ENCODE data around the gene SLC24A3. TPM values are rescaled to one million over a fixed set of nuclear protein-coding genes. Genes with fewer than 3 reads are reported as not detected.

The SLC24A3 gene
- polyA plus RNA-seq, 1 donor (not counting 4 experiments of a cell fraction or from before 2014, with no cell fraction given) = 0.17 TPM

DNA sequence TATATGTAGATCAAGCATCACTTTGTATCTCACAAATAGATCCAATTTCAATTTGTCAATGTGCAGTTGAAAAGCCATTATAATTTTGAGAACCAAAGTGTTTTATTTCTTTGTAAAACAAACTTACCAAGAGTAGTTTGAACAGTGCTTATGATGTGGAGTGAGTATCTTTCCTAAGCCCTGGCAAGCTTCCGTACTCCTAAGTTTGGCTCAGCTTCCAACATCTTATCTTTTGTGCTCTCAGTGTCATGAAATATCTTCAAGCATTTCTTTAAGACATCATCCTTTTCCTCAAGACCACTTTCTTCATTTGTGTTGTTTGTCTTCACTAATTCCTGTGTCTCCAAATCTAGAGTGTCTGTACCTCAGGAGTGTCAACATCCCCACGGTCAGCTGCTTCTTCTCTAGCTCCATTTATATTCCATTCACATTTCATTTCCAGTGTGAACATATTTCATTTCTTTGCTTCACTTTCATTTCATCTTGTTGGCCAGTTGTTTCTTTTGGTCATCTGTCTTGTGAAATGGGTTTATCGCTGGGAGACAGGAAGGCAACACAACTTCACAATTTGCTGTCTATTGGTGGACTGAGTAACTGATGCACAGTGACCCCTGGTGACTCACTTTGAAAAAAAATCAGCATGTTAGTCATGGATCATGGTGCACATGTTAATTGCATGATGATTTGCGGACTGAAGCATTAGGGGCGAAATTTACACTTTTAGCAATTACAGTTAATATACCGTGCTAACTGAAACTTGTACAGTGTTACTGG, 36.9 kb downstream of the SLC24A3 start:
- FAIRE-seq = no peak
- peaks cover 13% of the 10 kb centered on the region for H3K4me1 ChIP-seq (ENCODE audit: control insufficient read depth, extremely low read depth, insufficient read depth, low read length)
- TF ChIP-seq, protein P1, sequence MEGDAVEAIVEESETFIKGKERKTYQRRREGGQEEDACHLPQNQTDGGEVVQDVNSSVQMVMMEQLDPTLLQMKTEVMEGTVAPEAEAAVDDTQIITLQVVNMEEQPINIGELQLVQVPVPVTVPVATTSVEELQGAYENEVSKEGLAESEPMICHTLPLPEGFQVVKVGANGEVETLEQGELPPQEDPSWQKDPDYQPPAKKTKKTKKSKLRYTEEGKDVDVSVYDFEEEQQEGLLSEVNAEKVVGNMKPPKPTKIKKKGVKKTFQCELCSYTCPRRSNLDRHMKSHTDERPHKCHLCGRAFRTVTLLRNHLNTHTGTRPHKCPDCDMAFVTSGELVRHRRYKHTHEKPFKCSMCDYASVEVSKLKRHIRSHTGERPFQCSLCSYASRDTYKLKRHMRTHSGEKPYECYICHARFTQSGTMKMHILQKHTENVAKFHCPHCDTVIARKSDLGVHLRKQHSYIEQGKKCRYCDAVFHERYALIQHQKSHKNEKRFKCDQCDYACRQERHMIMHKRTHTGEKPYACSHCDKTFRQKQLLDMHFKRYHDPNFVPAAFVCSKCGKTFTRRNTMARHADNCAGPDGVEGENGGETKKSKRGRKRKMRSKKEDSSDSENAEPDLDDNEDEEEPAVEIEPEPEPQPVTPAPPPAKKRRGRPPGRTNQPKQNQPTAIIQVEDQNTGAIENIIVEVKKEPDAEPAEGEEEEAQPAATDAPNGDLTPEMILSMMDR (optimal IDR thresholded peaks at IDR 0.05 in 1 of 3, IDR thresholded peaks at IDR 0.05 in 1 of 3, conservative IDR thresholded peaks at IDR 0.05 in 1 of 3; ENCODE audit: extremely low read depth in 1 of 3, insufficient read depth in 2 of 3, low read length in 3 of 3) = peak in 1 of 3 experiments; percentile 25
- TF ChIP-seq EZH2 (IDR thresholded peaks at IDR 0.05; ENCODE audit: low read length) = no peak
- no peak overlapping the region for H3K4me2 ChIP-seq (ENCODE audit: control insufficient read depth, extremely low read depth, insufficient read depth, low read depth, low read length)
- H2AFZ ChIP-seq (ENCODE audit: control insufficient read depth, low read length) = no peak overlapping the region
- no peaks in the 10 kb centered on the region for H3K36me3 ChIP-seq (ENCODE audit: control insufficient read depth in 2 of 2, extremely low read depth in 1 of 2, insufficient read depth in 2 of 2, low read length in 2 of 2)
- no peaks in the 10 kb centered on the region for H3K79me2 ChIP-seq (ENCODE audit: control insufficient read depth, insufficient read depth, low read length)
- no peak overlapping the region for H3K9ac ChIP-seq (ENCODE audit: control insufficient read depth, extremely low read depth, insufficient read depth, low read length)
- dilution Hi-C loops (cut with MboI; ENCODE audit: extremely low pct_ligation_motif_present, low sequenced_read_pairs) = no loop called here
- no peak overlapping the region for H3K27ac ChIP-seq (ENCODE audit: control insufficient read depth, insufficient read depth, low read length)
- H3K4me3 ChIP-seq (ENCODE audit: control insufficient read depth in 2 of 3, extremely low read depth in 1 of 3, insufficient read depth in 2 of 3, low read depth in 1 of 3, low read length in 3 of 3) = no peak overlapping the region
- H4K20me1 ChIP-seq (ENCODE audit: control insufficient read depth, extremely low read depth, insufficient read depth, low read length) = no peaks in the 10 kb centered on the region
- no peak for DNase-seq (ENCODE audit: low read depth, low spot score)
- H3K9me3 ChIP-seq (ENCODE audit: control insufficient read depth, low read depth, low read length) = no peaks in the 10 kb centered on the region
- no peaks in the 10 kb centered on the region for H3K27me3 ChIP-seq (ENCODE audit: control insufficient read depth, extremely low read depth, insufficient read depth, low read length)
- no peaks in the 10 kb centered on the region for H3K9me1 ChIP-seq (ENCODE audit: control insufficient read depth, extremely low read depth, insufficient read depth, low read length)

DNA sequence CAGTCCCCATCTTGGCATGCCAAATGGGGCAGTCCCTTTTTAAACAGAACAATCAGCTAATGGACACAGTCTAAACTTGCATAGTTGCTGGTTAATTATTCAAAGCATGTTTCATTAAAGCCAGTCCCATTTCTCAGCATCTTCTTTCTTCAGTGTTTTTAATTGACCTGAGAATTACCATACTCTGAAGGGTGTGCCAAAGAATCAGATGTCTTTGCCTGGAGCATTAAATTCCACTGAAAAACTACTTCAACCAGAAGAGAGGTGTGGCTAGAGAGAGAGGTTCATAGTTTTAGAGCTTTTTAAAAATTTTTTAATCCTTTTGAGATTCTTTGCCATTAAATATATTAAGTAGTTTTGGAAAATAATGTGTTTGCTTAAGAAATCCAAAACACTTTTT, 37.9 kb downstream of the SLC24A3 start:
- H2AFZ ChIP-seq (ENCODE audit: control insufficient read depth, low read length) = no peak overlapping the region
- H3K4me1 ChIP-seq (ENCODE audit: control insufficient read depth, extremely low read depth, insufficient read depth, low read length) = peaks cover 23% of the 10 kb centered on the region
- H3K9me1 ChIP-seq (ENCODE audit: control insufficient read depth, extremely low read depth, insufficient read depth, low read length) = no peaks in the 10 kb centered on the region
- H4K20me1 ChIP-seq (ENCODE audit: control insufficient read depth, extremely low read depth, insufficient read depth, low read length) = no peaks in the 10 kb centered on the region
- no peak for FAIRE-seq
- H3K79me2 ChIP-seq (ENCODE audit: control insufficient read depth, insufficient read depth, low read length) = no peaks in the 10 kb centered on the region
- no peaks in the 10 kb centered on the region for H3K9me3 ChIP-seq (ENCODE audit: control insufficient read depth, low read depth, low read length)
- H3K9ac ChIP-seq (ENCODE audit: control insufficient read depth, extremely low read depth, insufficient read depth, low read length) = no peak overlapping the region
- no peak overlapping the region for H3K4me3 ChIP-seq (ENCODE audit: control insufficient read depth in 2 of 3, extremely low read depth in 1 of 3, insufficient read depth in 2 of 3, low read depth in 1 of 3, low read length in 3 of 3)
- TF ChIP-seq, protein P1 (optimal IDR thresholded peaks at IDR 0.05 in 1 of 3, IDR thresholded peaks at IDR 0.05 in 1 of 3, conservative IDR thresholded peaks at IDR 0.05 in 1 of 3; ENCODE audit: extremely low read depth in 1 of 3, insufficient read depth in 2 of 3, low read length in 3 of 3) = no peak
- TF ChIP-seq EZH2 (IDR thresholded peaks at IDR 0.05; ENCODE audit: low read length) = no peak
- no peak overlapping the region for H3K4me2 ChIP-seq (ENCODE audit: control insufficient read depth, extremely low read depth, insufficient read depth, low read depth, low read length)
- no peaks in the 10 kb centered on the region for H3K36me3 ChIP-seq (ENCODE audit: control insufficient read depth in 2 of 2, extremely low read depth in 1 of 2, insufficient read depth in 2 of 2, low read length in 2 of 2)
- H3K27ac ChIP-seq (ENCODE audit: control insufficient read depth, insufficient read depth, low read length) = no peak overlapping the region
- H3K27me3 ChIP-seq (ENCODE audit: control insufficient read depth, extremely low read depth, insufficient read depth, low read length) = no peaks in the 10 kb centered on the region
- no peak for DNase-seq (ENCODE audit: low read depth, low spot score)
- dilution Hi-C loops (cut with MboI; ENCODE audit: extremely low pct_ligation_motif_present, low sequenced_read_pairs) = no loop called here
